Keratinocyte (primary cell): Measurements from ENCODE around the gene DNAJC18. TPM values are rescaled to one million over a fixed set of nuclear protein-coding genes. Genes with fewer than 3 reads are reported as not detected.

Source experiments
- DNase-seq: peaks from one replicate; pipeline ENCODE4 v3.0.0-alpha.2; 2011; ENCODE audit warnings: low read depth, missing footprints, low spot score
- FAIRE-seq: peaks from 2 replicates; lab custom pipeline; 2011; peaks lifted over from hg19 to GRCh38; lab: Jason Lieb, UNC
- H2AFZ ChIP-seq: 2 replicates; pipeline ENCODE4 v1.6.0; 2012; ENCODE audit warnings: low read length, control low read depth, inconsistent platforms; ENCODE audit not compliant: control insufficient read depth
- H3K27ac ChIP-seq: 2 replicates; pipeline ENCODE4 v1.5.1; 2011; ENCODE audit warnings: low read length; ENCODE audit not compliant: control insufficient read depth, insufficient read depth
- H3K27me3 ChIP-seq: 3 replicates; pipeline ENCODE4 v1.6.0; 2011; ENCODE audit warnings: low read length; ENCODE audit not compliant: control insufficient read depth, insufficient read depth; ENCODE audit errors: extremely low read depth
- H3K36me3 ChIP-seq, 2 experiments: 2 replicates in 1 of 2; 3 replicates in 1 of 2; pipeline ENCODE4 v1.5.1; 2011; ENCODE audit warnings: low read length in 2 of 2, mild to moderate bottlenecking in 1 of 2; ENCODE audit not compliant: control insufficient read depth in 2 of 2, insufficient read depth in 2 of 2; ENCODE audit errors: extremely low read depth in 1 of 2
- H3K4me1 ChIP-seq: 3 replicates; pipeline ENCODE4 v1.5.1; 2011; ENCODE audit warnings: low read length; ENCODE audit not compliant: control insufficient read depth, insufficient read depth; ENCODE audit errors: extremely low read depth
- H3K4me2 ChIP-seq: 3 replicates; pipeline ENCODE4 v1.6.0; 2011; ENCODE audit warnings: low read depth, low read length; ENCODE audit not compliant: control insufficient read depth, insufficient read depth; ENCODE audit errors: extremely low read depth
- H3K4me3 ChIP-seq, 3 experiments: fragments of 200-600 bp in 1 of 3; sonication (generic) in 1 of 3; 2 replicates in 2 of 3; 3 replicates in 1 of 3; pipeline ENCODE4 v1.5.1; 2011 to 2016; ENCODE audit warnings: low read length in 3 of 3, mild to moderate bottlenecking in 3 of 3, control low read depth in 2 of 3, inconsistent platforms in 1 of 3, low read depth in 1 of 3, mixed read lengths in 1 of 3, mixed run types in 1 of 3, moderate library complexity in 1 of 3; ENCODE audit not compliant: control insufficient read depth in 2 of 3, insufficient read depth in 2 of 3; ENCODE audit errors: extremely low read depth in 1 of 3
- H3K79me2 ChIP-seq: 2 replicates; pipeline ENCODE4 v1.6.0; 2012; ENCODE audit warnings: low read length; ENCODE audit not compliant: control insufficient read depth, insufficient read depth
- H3K9ac ChIP-seq: 3 replicates; pipeline ENCODE4 v1.6.0; 2011; ENCODE audit warnings: low read length; ENCODE audit not compliant: control insufficient read depth, insufficient read depth; ENCODE audit errors: extremely low read depth
- H3K9me1 ChIP-seq: 3 replicates; pipeline ENCODE4 v1.6.0; 2011; ENCODE audit warnings: low read length; ENCODE audit not compliant: control insufficient read depth, insufficient read depth; ENCODE audit errors: extremely low read depth
- H3K9me3 ChIP-seq: 2 replicates; pipeline ENCODE4 v1.5.1; 2012; ENCODE audit warnings: low read depth, low read length; ENCODE audit not compliant: control insufficient read depth
- H4K20me1 ChIP-seq: 3 replicates; pipeline ENCODE4 v1.6.0; 2011; ENCODE audit warnings: low read length; ENCODE audit not compliant: control insufficient read depth, insufficient read depth; ENCODE audit errors: extremely low read depth
- CTCF ChIP-seq, 3 experiments: IDR thresholded peaks in 1 of 3; conservative IDR thresholded peaks in 1 of 3; optimal IDR thresholded peaks in 1 of 3; 2 replicates in 2 of 3; 3 replicates in 1 of 3; pipeline versions ENCODE3 to v1.5.1; 2011; ENCODE audit warnings: low read length in 3 of 3, mild to moderate bottlenecking in 3 of 3, moderate library complexity in 2 of 3, control low read depth in 1 of 3, inconsistent platforms in 1 of 3; ENCODE audit not compliant: insufficient read depth in 2 of 3; ENCODE audit errors: extremely low read depth in 1 of 3
- EZH2 ChIP-seq: IDR thresholded peaks from one replicate; pipeline ENCODE4 v1.6.1; 2012; ENCODE audit warnings: inconsistent platforms, mild to moderate bottlenecking, low read length, moderate library complexity
- dilution Hi-C: fragments of 300-500 bp; cut with MboI; formaldehyde crosslinking; loops from one replicate; pipeline ENCODE4 v1.7.0; 2020; ENCODE audit warnings: low sequenced_read_pairs; ENCODE audit not compliant: extremely low pct_ligation_motif_present
- polyA plus RNA-seq, 5 experiments: library from polyadenylated mRNA; depleted of rRNA in 3 of 5; stranded (reverse) in 3 of 5; stranded (forward) in 1 of 5; unstranded in 1 of 5; fragments of >200 nt; gene quantifications; 1 replicate in 1 of 5; 2 replicates in 3 of 5; 3 replicates in 1 of 5; pipeline versions ENCODE4 v1.2.1 to v1.2.3, GENCODE V29; 2011 to 2012; ENCODE audit warnings: missing spikeins in 2 of 5, low read depth in 1 of 5, low replicate concordance in 1 of 5

The DNAJC18 gene
- polyA plus RNA-seq, 1 donor (not counting 4 experiments of a cell fraction or from before 2014, with no cell fraction given): 6.6 TPM

GRCh38 chr5:139430015-139430414, 9.3 kb downstream of the DNAJC18 start:
- DNase-seq: no peak
- no peaks in the 10 kb centered on the region for H3K27me3 ChIP-seq
- H2AFZ ChIP-seq: no peak overlapping the region
- FAIRE-seq: no peak
- no peak overlapping the region for H3K4me3 ChIP-seq
- no peak overlapping the region for H3K4me2 ChIP-seq
- H3K4me1 ChIP-seq: peaks cover 8% of the 10 kb centered on the region
- H3K9me1 ChIP-seq: no peaks in the 10 kb centered on the region
- no peaks in the 10 kb centered on the region for H4K20me1 ChIP-seq
- H3K9me3 ChIP-seq: no peaks in the 10 kb centered on the region
- TF ChIP-seq CTCF (optimal IDR thresholded peaks at IDR 0.05 in 1 of 3, IDR thresholded peaks at IDR 0.05 in 1 of 3, conservative IDR thresholded peaks at IDR 0.05 in 1 of 3; ENCODE audit: extremely low read depth in 1 of 3, insufficient read depth in 2 of 3, low read length in 3 of 3): no peak
- no peak for TF ChIP-seq EZH2
- H3K9ac ChIP-seq: no peak overlapping the region
- no peaks in the 10 kb centered on the region for H3K79me2 ChIP-seq
- dilution Hi-C loops: no loop called here
- H3K27ac ChIP-seq: no peak overlapping the region
- no peaks in the 10 kb centered on the region for H3K36me3 ChIP-seq

- TF ChIP-seq CTCF (optimal IDR thresholded peaks at IDR 0.05 in 1 of 3, IDR thresholded peaks at IDR 0.05 in 1 of 3, conservative IDR thresholded peaks at IDR 0.05 in 1 of 3; ENCODE audit: extremely low read depth in 1 of 3, insufficient read depth in 2 of 3, low read length in 3 of 3) (no peak), EZH2 (no peak)
- FAIRE-seq: no peak
- Histone ChIP-seq H3K27me3 (no peaks in the 10 kb centered on the region), H2AFZ (no peak overlapping the region), H3K79me2 (no peaks in the 10 kb centered on the region), H3K9ac (no peak overlapping the region), H3K4me1 (peaks cover 8% of the 10 kb centered on the region), H3K4me2 (no peak overlapping the region), H3K27ac (no peak overlapping the region), H3K9me1 (no peaks in the 10 kb centered on the region), H3K4me3 (no peak overlapping the region), H3K36me3 (no peaks in the 10 kb centered on the region), H4K20me1 (no peaks in the 10 kb centered on the region), H3K9me3 (no peaks in the 10 kb centered on the region)
- dilution Hi-C loops: no loop called here
- DNase-seq: no peak
Measured at GRCh38 chr5:139426203-139426885, 13.0 kb downstream of the DNAJC18 start.
